Measurements from ENCODE around the gene RRP36.

- no peak for TF ChIP-seq CTCF (IDR thresholded peaks at IDR 0.05)
- TF ChIP-seq POLR2A (IDR thresholded peaks at IDR 0.05) = peak; percentile 70 to 88
Measured at GRCh38 chr6:43059168-43060033, 38.0 kb downstream of the RRP36 start, which contains the start of the genes KLC4 and MRPL2.
